ENCODE measurements around the gene LYG1. TPM values are rescaled to one million over a fixed set of nuclear protein-coding genes. Genes with fewer than 3 reads are reported as not detected.

LYG1 gene
- total and polyA plus RNA-seq, 2 of the 13 experiments (the other 11 are each of a cell fraction or from before 2014, with no cell fraction given) = 1.00 to 2.9 TPM

DNA sequence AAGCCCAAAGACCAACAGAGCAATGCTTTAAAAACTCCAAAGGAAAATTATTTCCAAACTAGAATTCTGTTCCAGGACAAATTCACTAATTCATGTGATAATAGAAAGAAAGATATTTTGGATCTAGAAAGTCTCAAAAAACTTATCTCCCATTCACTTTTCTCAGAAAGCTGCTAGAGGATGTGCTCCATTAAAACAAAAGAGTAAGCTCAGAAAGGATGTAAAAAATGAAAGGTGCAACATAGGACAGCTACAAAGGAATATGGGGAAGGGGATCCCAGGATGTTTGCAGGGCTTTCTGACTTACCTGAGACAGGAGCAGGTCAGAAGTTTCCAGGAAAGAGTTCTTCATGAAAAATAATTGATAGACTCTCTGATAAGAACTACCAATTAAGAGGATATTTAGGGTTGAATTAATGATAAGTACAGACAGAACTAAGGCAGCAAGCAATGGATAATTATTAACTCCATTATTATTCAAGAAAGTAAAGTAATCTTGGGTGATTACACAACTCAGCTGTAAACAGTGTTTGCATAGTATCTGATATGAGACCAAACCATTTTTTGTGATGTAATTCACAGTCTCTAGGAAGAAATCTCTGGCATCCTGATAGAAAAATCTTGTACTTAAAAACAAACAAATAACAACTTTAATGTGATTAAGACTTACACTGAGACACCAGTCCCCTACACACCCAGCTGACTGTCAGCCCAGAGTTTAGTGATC is 20.9 kb downstream of the LYG1 start:
- Histone ChIP-seq H3K36me3 (replicated peaks in 1 of 2; ENCODE audit: control insufficient read depth in 1 of 2, insufficient read depth in 2 of 2, low read length in 2 of 2) (no peaks in the 10 kb centered on the region), H3K4me1 (ENCODE audit: insufficient read depth, low read length) (peaks cover 40% of the 10 kb centered on the region), H3K9ac (ENCODE audit: insufficient read depth, low read depth, low read length) (no peak overlapping the region), H3K9me3 (ENCODE audit: low read length) (peaks cover 10% of the 10 kb centered on the region), H3K27ac (ENCODE audit: extremely low read length, insufficient read depth, low read length) (no peak overlapping the region), H3K27me3 (ENCODE audit: control insufficient read depth in 1 of 2, insufficient read depth in 2 of 2, low read length in 2 of 2) (no peaks in the 10 kb centered on the region), H3K4me3 (replicated peaks in 1 of 3; ENCODE audit: insufficient read depth in 1 of 3, low read depth in 2 of 3, low read length in 3 of 3) (no peak overlapping the region), H2AFZ (ENCODE audit: low read length) (no peak overlapping the region), H3K79me2 (ENCODE audit: insufficient read depth, low read length) (no peaks in the 10 kb centered on the region), H3K4me2 (ENCODE audit: low read depth, low read length) (no peak overlapping the region), H4K20me1 (ENCODE audit: insufficient read depth, low read length) (no peaks in the 10 kb centered on the region)
- FAIRE-seq (peak; percentile 40), DNase-seq (ENCODE audit: low spot score) (peak; percentile 26), ATAC-seq (no peak)
- intact Hi-C loops (cut with micrococcal nuclease; ENCODE audit: unreplicated experiment) (loop anchor here (1.0 to 2.0 kb wide), 2 partner anchors 57 to 99 kb away; partner anchors contain the start of genes EIF5B, MITD1 and MRPL30), in situ Hi-C loops (cut with HindIII; ENCODE audit: extremely low pct_ligation_motif_present, low pct_unique_long_range_greater_than_20kb) (no loop called here)
- ChIA-PET CTCF (ENCODE audit: low intra/inter-chr PET ratio, low total read pairs) (no interaction called here), POLR2A (interaction anchor here (1.7 to 3.4 kb wide), 2 partner anchors 57 to 139 kb away, joined by 7 to 22 read pairs; partner anchors contain the start of genes C2orf15, EIF5B and TXNDC9)
- BruUV-seq (replicated peaks) = no TSS peak
- TF ChIP-seq CEBPG (CRISPR knock-in tag; IDR thresholded peaks at IDR 0.05) (peak; percentile 68), NCOA2 (CRISPR knock-in tag; IDR thresholded peaks at IDR 0.05) (peak; percentile 47), KLF16 (CRISPR knock-in tag; IDR thresholded peaks at IDR 0.05) (0 out of 4 replicates have a peak, but pooled peaks of 1 of the 2 experiments have one; percentile 20), KLF6 (CRISPR knock-in tag; IDR thresholded peaks at IDR 0.05) (peak; percentile 24; the same call in 1 of the 2 replicates), FOXJ3 (CRISPR knock-in tag; IDR thresholded peaks at IDR 0.05; ENCODE audit: borderline replicate concordance) (peak; percentile 28; the same call in 1 of the 2 replicates), ZNF749 (CRISPR knock-in tag; IDR thresholded peaks at IDR 0.05; ENCODE audit: borderline replicate concordance) (no peak), ZMYM2 (CRISPR knock-in tag; IDR thresholded peaks at IDR 0.05) (peak; percentile 50; the same call in 1 of the 2 replicates), CEBPB (IDR thresholded peaks at IDR 0.05; ENCODE audit: borderline replicate concordance, low read depth, low read length) (peak; percentile 67; the same call in 1 of the 2 replicates), SOX6 (IDR thresholded peaks at IDR 0.05) (no peak), SOX6 (CRISPR knock-in tag; IDR thresholded peaks at IDR 0.05) (peak; percentile 41; the same call in 1 of the 2 replicates), EP300 (IDR thresholded peaks at IDR 0.05; ENCODE audit: low read depth in 2 of 2, low read length in 2 of 2) (0 out of 4 replicates have a peak, but pooled peaks of 1 of the 2 experiments have one; percentile 26), EP300 (CRISPR knock-in tag; IDR thresholded peaks at IDR 0.05; ENCODE audit: borderline replicate concordance) (no peak), ATF4 (CRISPR knock-in tag; IDR thresholded peaks at IDR 0.05) (peak in 1 of 2 experiments; percentile 86; a peak in 2 of 4 replicates)
- TF ChIP-seq, protein P1, sequence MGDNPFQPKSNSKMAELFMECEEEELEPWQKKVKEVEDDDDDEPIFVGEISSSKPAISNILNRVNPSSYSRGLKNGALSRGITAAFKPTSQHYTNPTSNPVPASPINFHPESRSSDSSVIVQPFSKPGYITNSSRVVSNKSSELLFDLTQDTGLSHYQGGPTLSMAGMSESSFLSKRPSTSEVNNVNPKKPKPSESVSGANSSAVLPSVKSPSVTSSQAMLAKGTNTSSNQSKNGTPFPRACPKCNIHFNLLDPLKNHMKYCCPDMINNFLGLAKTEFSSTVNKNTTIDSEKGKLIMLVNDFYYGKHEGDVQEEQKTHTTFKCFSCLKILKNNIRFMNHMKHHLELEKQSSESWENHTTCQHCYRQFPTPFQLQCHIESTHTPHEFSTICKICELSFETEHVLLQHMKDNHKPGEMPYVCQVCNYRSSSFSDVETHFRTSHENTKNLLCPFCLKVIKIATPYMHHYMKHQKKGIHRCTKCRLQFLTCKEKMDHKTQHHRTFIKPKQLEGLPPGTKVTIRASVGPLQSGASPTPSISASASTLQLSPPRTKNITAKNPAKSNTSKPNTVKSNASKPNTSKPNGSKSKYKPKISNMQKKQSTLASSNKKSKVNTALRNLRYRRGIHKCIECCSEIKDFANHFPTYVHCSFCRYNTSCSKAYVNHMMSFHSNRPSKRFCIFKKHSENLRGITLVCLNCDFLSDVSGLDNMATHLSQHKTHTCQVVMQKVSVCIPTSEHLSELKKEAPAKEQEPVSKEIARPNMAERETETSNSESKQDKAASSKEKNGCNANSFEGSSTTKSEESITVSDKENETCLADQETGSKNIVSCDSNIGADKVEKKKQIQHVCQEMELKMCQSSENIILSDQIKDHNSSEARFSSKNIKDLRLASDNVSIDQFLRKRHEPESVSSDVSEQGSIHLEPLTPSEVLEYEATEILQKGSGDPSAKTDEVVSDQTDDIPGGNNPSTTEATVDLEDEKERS (CRISPR knock-in tag; IDR thresholded peaks at IDR 0.05) = peak; percentile 98
- TF ChIP-seq, protein P2, sequence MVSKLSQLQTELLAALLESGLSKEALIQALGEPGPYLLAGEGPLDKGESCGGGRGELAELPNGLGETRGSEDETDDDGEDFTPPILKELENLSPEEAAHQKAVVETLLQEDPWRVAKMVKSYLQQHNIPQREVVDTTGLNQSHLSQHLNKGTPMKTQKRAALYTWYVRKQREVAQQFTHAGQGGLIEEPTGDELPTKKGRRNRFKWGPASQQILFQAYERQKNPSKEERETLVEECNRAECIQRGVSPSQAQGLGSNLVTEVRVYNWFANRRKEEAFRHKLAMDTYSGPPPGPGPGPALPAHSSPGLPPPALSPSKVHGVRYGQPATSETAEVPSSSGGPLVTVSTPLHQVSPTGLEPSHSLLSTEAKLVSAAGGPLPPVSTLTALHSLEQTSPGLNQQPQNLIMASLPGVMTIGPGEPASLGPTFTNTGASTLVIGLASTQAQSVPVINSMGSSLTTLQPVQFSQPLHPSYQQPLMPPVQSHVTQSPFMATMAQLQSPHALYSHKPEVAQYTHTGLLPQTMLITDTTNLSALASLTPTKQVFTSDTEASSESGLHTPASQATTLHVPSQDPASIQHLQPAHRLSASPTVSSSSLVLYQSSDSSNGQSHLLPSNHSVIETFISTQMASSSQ (IDR thresholded peaks at IDR 0.05; ENCODE audit: low read depth) = peak; percentile 66; the same call in 1 of the 2 replicates
- TF ChIP-seq, protein P2 (CRISPR knock-in tag; IDR thresholded peaks at IDR 0.05; ENCODE audit: borderline replicate concordance) = peak; percentile 39; the same call in 1 of the 2 replicates
